Measurements from ENCODE around the gene ESRRA. TPM values are rescaled to one million over a fixed set of nuclear protein-coding genes. Genes with fewer than 3 reads are reported as not detected.

Gene ESRRA
- total and polyA plus RNA-seq, 12 donors, result 115 to 225 (median 135) TPM

- H3K9me3 ChIP-seq, result no peaks in the 10 kb centered on the region
- no peak overlapping the region for H3K27ac ChIP-seq
- H3K27me3 ChIP-seq, result no peaks in the 10 kb centered on the region
- H3K36me3 ChIP-seq, result peaks cover 0 to 26% (median 0%) of the 10 kb centered on the region in 9 donors
- TF ChIP-seq, protein P1, sequence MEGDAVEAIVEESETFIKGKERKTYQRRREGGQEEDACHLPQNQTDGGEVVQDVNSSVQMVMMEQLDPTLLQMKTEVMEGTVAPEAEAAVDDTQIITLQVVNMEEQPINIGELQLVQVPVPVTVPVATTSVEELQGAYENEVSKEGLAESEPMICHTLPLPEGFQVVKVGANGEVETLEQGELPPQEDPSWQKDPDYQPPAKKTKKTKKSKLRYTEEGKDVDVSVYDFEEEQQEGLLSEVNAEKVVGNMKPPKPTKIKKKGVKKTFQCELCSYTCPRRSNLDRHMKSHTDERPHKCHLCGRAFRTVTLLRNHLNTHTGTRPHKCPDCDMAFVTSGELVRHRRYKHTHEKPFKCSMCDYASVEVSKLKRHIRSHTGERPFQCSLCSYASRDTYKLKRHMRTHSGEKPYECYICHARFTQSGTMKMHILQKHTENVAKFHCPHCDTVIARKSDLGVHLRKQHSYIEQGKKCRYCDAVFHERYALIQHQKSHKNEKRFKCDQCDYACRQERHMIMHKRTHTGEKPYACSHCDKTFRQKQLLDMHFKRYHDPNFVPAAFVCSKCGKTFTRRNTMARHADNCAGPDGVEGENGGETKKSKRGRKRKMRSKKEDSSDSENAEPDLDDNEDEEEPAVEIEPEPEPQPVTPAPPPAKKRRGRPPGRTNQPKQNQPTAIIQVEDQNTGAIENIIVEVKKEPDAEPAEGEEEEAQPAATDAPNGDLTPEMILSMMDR (IDR thresholded peaks at IDR 0.05), result no peak
- DNase-seq (no peak), ATAC-seq (no peak)
- intact Hi-C loops (cut with DNase I), result loop anchor here in 2 of 10 donors (5.0 to 10.0 kb wide), 2 partner anchors 35 to 302 kb away; partner anchors contain the start of genes PRDX5 (in 1 of the 2) and TRMT112 (in 1 of the 2)
- WGBS, 2 donors, result 91 to 93% methylated on average over 31 to 33 of the region's 33 CpGs
- peaks cover 0 to 27% (median 10%) of the 10 kb centered on the region in 9 donors for H3K4me1 ChIP-seq
- no peak overlapping the region for H3K4me3 ChIP-seq
Observed at GRCh38 chr11:64352099-64352994, 47.0 kb downstream of the ESRRA start.

DNA sequence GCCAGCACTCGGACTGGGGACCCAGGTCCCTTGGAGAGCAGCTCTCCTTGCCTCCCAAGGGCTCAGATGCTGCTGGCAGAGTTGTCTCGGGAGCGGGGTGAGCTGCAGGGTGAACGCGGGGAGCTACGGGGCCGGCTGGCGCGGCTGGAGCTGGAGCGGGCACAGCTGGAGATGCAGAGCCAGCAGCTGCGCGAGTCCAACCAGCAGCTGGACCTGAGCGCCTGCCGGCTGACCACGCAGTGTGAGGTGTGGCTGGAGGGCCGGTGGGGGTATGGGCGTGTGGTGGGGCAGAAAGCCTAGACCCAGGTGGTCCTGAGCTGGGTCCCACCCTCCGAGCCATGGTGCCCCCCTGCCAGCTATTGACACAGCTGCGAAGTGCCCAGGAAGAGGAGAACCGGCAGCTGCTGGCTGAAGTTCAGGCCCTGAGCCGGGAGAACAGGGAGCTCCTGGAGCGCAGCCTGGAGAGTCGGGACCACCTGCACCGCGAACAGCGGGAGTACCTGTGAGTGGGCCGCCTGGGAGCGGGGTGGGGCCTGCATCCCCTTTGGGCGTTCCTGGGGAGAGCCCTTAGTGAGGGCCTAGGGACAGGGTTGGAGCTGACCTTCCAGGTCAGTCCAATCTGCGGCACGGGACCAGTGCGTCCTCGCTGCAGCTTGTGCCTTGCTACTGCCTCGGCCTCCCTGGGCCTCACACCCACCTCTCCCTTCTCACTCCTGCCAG, 47.8 kb downstream of the ESRRA start:
- Histone ChIP-seq H3K27ac (no peak overlapping the region), H3K4me3 (no peak overlapping the region), H3K4me1 (peaks cover 6 to 34% (median 19%) of the 10 kb centered on the region in 9 donors), H3K9me3 (no peaks in the 10 kb centered on the region), H3K27me3 (no peaks in the 10 kb centered on the region), H3K36me3 (peaks cover 0 to 26% (median 0%) of the 10 kb centered on the region in 9 donors)
- DNase-seq (no peak), ATAC-seq (no peak)
- 88 to 93% methylated on average over 29 to 34 of the region's 34 CpGs for WGBS, 2 donors
- TF ChIP-seq, protein P1 (IDR thresholded peaks at IDR 0.05), result no peak
- intact Hi-C loops (cut with DNase I), result loop anchor here in 2 of 10 donors (5.0 to 10.0 kb wide), 2 partner anchors 36 to 302 kb away; partner anchors contain the start of genes PRDX5 (in 1 of the 2) and TRMT112 (in 1 of the 2)

DNA sequence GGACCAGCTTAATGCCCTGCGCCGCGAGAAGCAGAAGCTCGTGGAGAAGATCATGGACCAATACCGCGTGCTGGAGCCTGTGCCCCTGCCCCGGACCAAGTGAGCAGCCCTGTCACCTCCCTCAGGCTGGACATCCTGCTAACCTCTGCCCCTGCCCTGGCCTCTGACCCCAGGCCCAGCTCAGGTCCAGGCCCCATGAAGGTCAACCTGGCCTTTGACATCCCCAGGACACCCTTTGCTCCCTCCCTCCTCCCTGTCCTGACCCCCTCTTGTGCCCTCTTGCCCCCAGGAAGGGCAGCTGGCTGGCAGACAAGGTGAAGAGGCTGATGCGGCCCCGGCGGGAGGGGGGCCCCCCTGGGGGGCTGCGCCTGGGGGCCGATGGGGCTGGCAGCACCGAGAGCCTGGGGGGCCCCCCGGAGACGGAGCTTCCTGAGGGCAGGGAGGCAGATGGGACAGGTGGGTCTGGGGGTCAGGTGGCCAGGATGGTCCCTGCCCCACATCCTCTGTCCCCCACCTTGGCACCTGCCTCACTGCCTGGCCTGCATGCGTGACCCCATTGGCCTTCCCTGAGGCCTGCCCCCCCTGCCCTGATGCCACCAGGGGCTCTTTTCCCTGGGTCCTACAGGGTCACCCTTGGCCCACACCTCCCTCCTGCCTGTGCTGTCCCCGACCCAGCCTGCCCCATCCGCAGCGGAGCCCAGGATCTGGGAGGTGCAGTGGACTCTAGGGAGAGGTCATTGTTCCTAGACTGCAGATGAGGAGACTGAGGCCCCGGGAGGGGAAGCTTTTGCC, 48.6 kb downstream of the ESRRA start:
- Histone ChIP-seq H3K36me3 (peaks cover 0 to 26% (median 0%) of the 10 kb centered on the region in 9 donors), H3K27ac (no peak overlapping the region), H3K4me3 (no peak overlapping the region), H3K27me3 (no peaks in the 10 kb centered on the region), H3K9me3 (no peaks in the 10 kb centered on the region), H3K4me1 (peaks cover 8 to 34% (median 25%) of the 10 kb centered on the region in 9 donors)
- TF ChIP-seq, protein P1 (IDR thresholded peaks at IDR 0.05), result no peak
- ATAC-seq, result no peak
- 81 to 85% methylated on average over 20 of the region's 20 CpGs for WGBS, 2 donors
- no peak for DNase-seq
- intact Hi-C loops (cut with DNase I), result loop anchor here in 3 of 10 donors (2.0 to 10.0 kb wide), 3 partner anchors 35 to 301 kb away; partner anchors contain the start of genes PRDX5 (in 2 of the 3) and TRMT112 (in 1 of the 3)

Data from heart right ventricle (tissue), 16 donors.